OCI-LY7 (cell line): ENCODE results near the gene ZNF438.

ENCODE experiments used
- CTCF ChIP-seq: fragments of 200-600 bp; sonication (generic); conservative IDR thresholded peaks from 2 replicates; pipeline ENCODE4 v1.5.1; 2014; ENCODE audit warnings: mild to moderate bottlenecking, antibody characterized with exemption, low read length, moderate library complexity, mixed read lengths
- EZH2phosphoT487 ChIP-seq: fragments of 200-600 bp; sonication (generic); IDR thresholded peaks from 2 replicates; pipeline ENCODE4 v1.6.1; 2018; ENCODE audit warnings: low read depth, borderline replicate concordance, mild to moderate bottlenecking, mixed run types, antibody characterized with exemption, low read length, moderate library complexity, mixed read lengths

GRCh38 chr10:31055573-31056251 lies 24.0 kb upstream of the ZNF438 start:
- TF ChIP-seq CTCF (no peak), EZH2phosphoT487 (no peak)
